Prostate gland (tissue), 2 donors: ENCODE data around the gene ESR1. TPM values are rescaled to one million over a fixed set of nuclear protein-coding genes. Genes with fewer than 3 reads are reported as not detected.

Source experiments
- DNase-seq: peaks from one replicate; pipeline ENCODE4 v3.0.0-alpha.2; 2019; ENCODE audit warnings: low spot score
- H3K27ac ChIP-seq, 2 donors: fragments of 200-600 bp; sonication (generic); 2 replicates each; pipeline ENCODE4 v1.5.1; 2017 to 2019
- H3K27me3 ChIP-seq: fragments of 200-600 bp; sonication (generic); replicated peaks from 2 replicates; pipeline ENCODE4 v1.5.1; 2019; ENCODE audit not compliant: insufficient read depth
- H3K36me3 ChIP-seq, 2 donors: fragments of 200-600 bp; sonication (generic); 1 replicate in 1 of 2; 2 replicates in 1 of 2; pipeline versions ENCODE4 v1.5.1 to v1.8.1; 2017 to 2019
- H3K4me1 ChIP-seq: fragments of 200-600 bp; sonication (generic); replicated peaks from 2 replicates; pipeline ENCODE4 v1.5.1; 2019
- H3K4me3 ChIP-seq, 2 donors: fragments of 200-600 bp; sonication (generic); 2 replicates each; pipeline ENCODE4 v1.5.1; 2017 to 2019
- H3K9me3 ChIP-seq: fragments of 200-600 bp; sonication (generic); 2 replicates; pipeline ENCODE4 v1.5.1; 2017
- POLR2A ChIP-seq: fragments of 450-650 bp; IDR thresholded peaks from one replicate; pipeline ENCODE4 v1.6.1; 2016; ENCODE audit warnings: antibody characterized with exemption, mild to moderate bottlenecking
- POLR2AphosphoS5 ChIP-seq: sonication (generic); formaldehyde crosslinking; IDR thresholded peaks from one replicate; pipeline ENCODE4 v1.6.1; 2017; ENCODE audit warnings: antibody characterized with exemption
- WGBS: methylation state at CpG from one replicate; pipeline ENCODE4 v1.1.5; 2018; 5-methylcytosine and 5-hydroxymethylcytosine counted together
- intact Hi-C: fragments of 100-400 bp; cut with DNase I; formaldehyde crosslinking; loops from one replicate; pipeline ENCODE4 v1.14.2; 2022
- total RNA-seq, 2 donors: library from RNA; depleted of rRNA; stranded (reverse); fragments of >200 nt; gene quantifications; one replicate each; pipeline ENCODE4 v1.1.0, GENCODE V29; 2016
- TF ChIP-seq, protein P1 (sequence below), 4 experiments: fragments of 200-600 bp in 2 of 4; fragments of 450-650 bp in 2 of 4; sonication (generic) in 2 of 4; IDR thresholded peaks; 1 replicate in 3 of 4; 2 replicates in 1 of 4; pipeline ENCODE4 v1.5.1; 2016 to 2019; ENCODE audit warnings: antibody characterized with exemption in 4 of 4, mild to moderate bottlenecking in 2 of 4, moderate library complexity in 2 of 4

ESR1 gene
- total RNA-seq, 2 donors from 2014 or later = 2.3 to 5.6 TPM

DNA sequence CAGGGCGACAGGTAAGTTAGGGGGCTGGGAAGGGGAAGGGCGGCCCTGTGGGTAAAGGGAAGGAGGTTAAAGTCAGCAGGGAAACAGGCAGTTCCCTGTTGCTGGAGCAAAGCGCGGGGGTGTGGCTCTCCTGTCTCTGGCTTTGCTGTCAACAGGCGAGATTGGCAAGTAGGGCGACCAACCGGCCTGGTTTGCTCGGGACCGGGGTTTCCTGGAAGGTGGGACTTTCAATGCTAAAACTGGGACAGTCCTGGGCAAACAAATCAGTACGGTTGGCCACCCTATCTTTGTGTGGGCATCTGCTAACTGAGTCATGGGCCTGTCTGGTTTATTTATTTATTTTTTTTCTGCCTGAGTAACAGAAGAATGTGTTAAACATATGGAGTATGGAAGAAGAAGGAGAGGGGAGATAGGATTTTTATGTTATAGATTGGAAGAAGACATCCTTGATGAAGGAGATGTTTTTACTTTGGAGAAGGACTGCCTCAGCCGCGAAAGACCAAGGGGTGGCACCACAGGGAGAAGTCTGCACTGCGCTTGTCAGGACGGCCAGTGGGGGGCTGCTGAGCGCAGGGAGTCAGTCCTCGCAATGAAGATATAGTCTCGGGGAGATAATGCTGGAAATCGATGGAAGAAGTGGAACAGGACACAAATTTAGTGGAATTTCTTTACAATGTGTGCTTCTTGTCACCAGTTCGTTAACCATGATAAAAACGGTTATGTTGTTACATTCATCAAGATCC is 43.4 kb upstream of the ESR1 start:
- no peak for TF ChIP-seq POLR2A
- TF ChIP-seq, protein P1, sequence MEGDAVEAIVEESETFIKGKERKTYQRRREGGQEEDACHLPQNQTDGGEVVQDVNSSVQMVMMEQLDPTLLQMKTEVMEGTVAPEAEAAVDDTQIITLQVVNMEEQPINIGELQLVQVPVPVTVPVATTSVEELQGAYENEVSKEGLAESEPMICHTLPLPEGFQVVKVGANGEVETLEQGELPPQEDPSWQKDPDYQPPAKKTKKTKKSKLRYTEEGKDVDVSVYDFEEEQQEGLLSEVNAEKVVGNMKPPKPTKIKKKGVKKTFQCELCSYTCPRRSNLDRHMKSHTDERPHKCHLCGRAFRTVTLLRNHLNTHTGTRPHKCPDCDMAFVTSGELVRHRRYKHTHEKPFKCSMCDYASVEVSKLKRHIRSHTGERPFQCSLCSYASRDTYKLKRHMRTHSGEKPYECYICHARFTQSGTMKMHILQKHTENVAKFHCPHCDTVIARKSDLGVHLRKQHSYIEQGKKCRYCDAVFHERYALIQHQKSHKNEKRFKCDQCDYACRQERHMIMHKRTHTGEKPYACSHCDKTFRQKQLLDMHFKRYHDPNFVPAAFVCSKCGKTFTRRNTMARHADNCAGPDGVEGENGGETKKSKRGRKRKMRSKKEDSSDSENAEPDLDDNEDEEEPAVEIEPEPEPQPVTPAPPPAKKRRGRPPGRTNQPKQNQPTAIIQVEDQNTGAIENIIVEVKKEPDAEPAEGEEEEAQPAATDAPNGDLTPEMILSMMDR (IDR thresholded peaks at IDR 0.05) = peak in 2 of 4 experiments; percentile 36 to 40
- peak; percentile 64 for TF ChIP-seq POLR2AphosphoS5
- H3K36me3 ChIP-seq = no peaks in the 10 kb centered on the region
- DNase-seq = peak; percentile 91
- peak overlapping the region in 1 of 2 donors; percentile 14 for H3K4me3 ChIP-seq
- H3K4me1 ChIP-seq = no peaks in the 10 kb centered on the region
- intact Hi-C loops = loop anchor here (2.0 to 10.0 kb wide), 2 partner anchors 319 to 503 kb away; no protein-coding TSS in a partner anchor
- WGBS = 25% methylated on average over 20 of the region's 20 CpGs
- no peaks in the 10 kb centered on the region for H3K9me3 ChIP-seq
- peak overlapping the region; percentile 38 to 76 for H3K27ac ChIP-seq
- no peaks in the 10 kb centered on the region for H3K27me3 ChIP-seq

- H3K36me3 ChIP-seq = no peaks in the 10 kb centered on the region
- DNase-seq = peak; percentile 50
- no peak overlapping the region for H3K27ac ChIP-seq
- H3K27me3 ChIP-seq = no peaks in the 10 kb centered on the region
- no peaks in the 10 kb centered on the region for H3K9me3 ChIP-seq
- no peak overlapping the region for H3K4me3 ChIP-seq
- intact Hi-C loops = loop anchor here (2.0 to 10.0 kb wide), 2 partner anchors 321 to 501 kb away; no protein-coding TSS in a partner anchor
- no peak for TF ChIP-seq POLR2A
- TF ChIP-seq, protein P1 (IDR thresholded peaks at IDR 0.05) = peak; percentile 38 to 77 (median 70)
- peak; percentile 60 for TF ChIP-seq POLR2AphosphoS5
- 0% methylated on average over 2 of the region's 2 CpGs for WGBS
- no peaks in the 10 kb centered on the region for H3K4me1 ChIP-seq
Observed at GRCh38 chr6:151765444-151765886, 42.0 kb upstream of the ESR1 start.

DNA sequence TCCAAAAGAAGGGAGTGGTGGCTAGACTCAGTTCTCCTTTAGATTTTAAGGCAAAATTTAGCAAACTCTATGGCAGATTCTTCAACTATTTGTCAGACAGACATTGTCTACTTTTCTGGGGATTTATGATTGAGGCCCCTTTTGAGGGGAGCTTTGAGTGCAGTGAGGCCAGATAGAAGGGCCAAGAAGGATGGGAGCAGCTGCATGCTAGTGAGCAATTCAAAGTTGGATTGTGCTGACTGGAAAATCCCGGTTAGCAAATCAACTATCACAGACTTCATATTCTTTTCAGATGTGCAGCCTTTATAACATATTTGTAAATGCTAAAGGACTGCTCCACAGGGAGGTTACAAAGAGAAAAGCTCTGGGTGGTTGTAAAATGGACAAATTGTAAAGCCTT is 35.0 kb upstream of the ESR1 start:
- Histone ChIP-seq H3K36me3 (no peaks in the 10 kb centered on the region), H3K27me3 (no peaks in the 10 kb centered on the region), H3K4me1 (no peaks in the 10 kb centered on the region), H3K27ac (no peak overlapping the region), H3K9me3 (no peaks in the 10 kb centered on the region), H3K4me3 (no peak overlapping the region)
- intact Hi-C loops = no loop called here
- 41% methylated on average over 1 of the region's 1 CpG for WGBS
- DNase-seq = no peak
- TF ChIP-seq POLR2AphosphoS5 (no peak), POLR2A (no peak)
- TF ChIP-seq, protein P1 (IDR thresholded peaks at IDR 0.05) = no peak

- Histone ChIP-seq H3K4me1 (no peaks in the 10 kb centered on the region), H3K27me3 (no peaks in the 10 kb centered on the region), H3K27ac (no peak overlapping the region), H3K4me3 (no peak overlapping the region), H3K36me3 (no peaks in the 10 kb centered on the region), H3K9me3 (no peaks in the 10 kb centered on the region)
- TF ChIP-seq POLR2A (no peak), POLR2AphosphoS5 (no peak)
- TF ChIP-seq, protein P1 (IDR thresholded peaks at IDR 0.05) = no peak
- 87% methylated on average over 3 of the region's 3 CpGs for WGBS
- intact Hi-C loops = no loop called here
- DNase-seq = no peak
Observed at GRCh38 chr6:151773382-151773781, 34.1 kb upstream of the ESR1 start.

GRCh38 chr6:151782560-151782959 is 24.9 kb upstream of the ESR1 start:
- WGBS = 67% methylated on average over 2 of the region's 2 CpGs

More at GRCh38 chr6:151782560-151782959, 24.9 kb upstream of the ESR1 start:
- no peaks in the 10 kb centered on the region for H3K27me3 ChIP-seq
- DNase-seq = no peak
- intact Hi-C loops = no loop called here
- no peak overlapping the region for H3K27ac ChIP-seq
- H3K9me3 ChIP-seq = no peaks in the 10 kb centered on the region
- TF ChIP-seq, protein P1 (IDR thresholded peaks at IDR 0.05) = no peak
- TF ChIP-seq POLR2A (no peak), POLR2AphosphoS5 (no peak)
- H3K4me1 ChIP-seq = no peaks in the 10 kb centered on the region
- H3K4me3 ChIP-seq = no peak overlapping the region
- no peaks in the 10 kb centered on the region for H3K36me3 ChIP-seq
